ENCODE measurements around the gene OR2L5.
A peak's percentile ranks its signal among the peaks of the same experiment; 100 is the strongest.

Gene OR2L5, protein sequence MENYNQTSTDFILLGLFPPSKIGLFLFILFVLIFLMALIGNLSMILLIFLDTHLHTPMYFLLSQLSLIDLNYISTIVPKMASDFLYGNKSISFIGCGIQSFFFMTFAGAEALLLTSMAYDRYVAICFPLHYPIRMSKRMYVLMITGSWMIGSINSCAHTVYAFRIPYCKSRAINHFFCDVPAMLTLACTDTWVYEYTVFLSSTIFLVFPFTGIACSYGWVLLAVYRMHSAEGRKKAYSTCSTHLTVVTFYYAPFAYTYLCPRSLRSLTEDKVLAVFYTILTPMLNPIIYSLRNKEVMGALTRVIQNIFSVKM

GRCh38 chr1:248013229-248013710 lies at the start of gene OR2L5:
OR2L5 (plus strand) TSS chr1:248013660; CDS start chr1:248021948, 8,288 bp downstream.
- FAIRE-seq = no peak

- peak; percentile 90 for FAIRE-seq
Measured at GRCh38 chr1:247964933-247965332, 48.5 kb upstream of the OR2L5 start, which contains the start of gene OR2AK2. OR2AK2 (plus strand) TSS chr1:247965233; CDS start chr1:247965377, 144 bp downstream.

DNA sequence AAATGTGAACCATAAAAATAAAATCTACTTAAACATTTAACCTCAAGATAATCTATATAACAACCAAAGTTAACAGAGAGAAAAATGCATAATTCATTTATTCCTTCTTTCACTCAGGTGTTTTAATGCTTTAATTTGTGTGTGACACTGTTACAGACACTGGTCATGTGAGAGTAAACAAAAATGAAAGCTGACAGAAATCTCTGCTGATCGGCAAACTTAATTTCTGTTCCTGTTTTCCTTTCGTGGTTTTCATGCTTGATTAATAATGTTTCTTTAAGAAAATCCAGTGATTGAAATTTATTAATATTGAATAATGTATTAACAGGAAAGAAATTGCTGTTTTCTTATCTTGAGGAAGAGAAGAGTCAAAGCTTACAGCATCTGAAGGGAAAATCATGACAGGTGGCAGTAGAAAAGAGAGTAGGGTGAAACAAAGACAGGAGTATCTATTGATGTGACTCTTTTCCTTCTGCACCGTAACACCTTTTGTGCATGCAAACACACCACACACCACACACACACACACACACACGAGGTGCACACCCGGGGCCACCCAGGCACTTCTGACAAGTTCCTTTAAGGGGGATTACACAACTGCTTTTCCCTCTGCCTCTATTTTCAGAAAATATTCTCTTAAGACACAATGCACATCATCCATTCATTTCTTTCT lies 46.8 kb upstream of the OR2L5 start:
- FAIRE-seq = no peak

- no peak for FAIRE-seq
Measured at GRCh38 chr1:247992986-247993385, 20.5 kb upstream of the OR2L5 start.

GRCh38 chr1:247998811-247999210 lies 14.6 kb upstream of the OR2L5 start:
- no peak for FAIRE-seq

DNA sequence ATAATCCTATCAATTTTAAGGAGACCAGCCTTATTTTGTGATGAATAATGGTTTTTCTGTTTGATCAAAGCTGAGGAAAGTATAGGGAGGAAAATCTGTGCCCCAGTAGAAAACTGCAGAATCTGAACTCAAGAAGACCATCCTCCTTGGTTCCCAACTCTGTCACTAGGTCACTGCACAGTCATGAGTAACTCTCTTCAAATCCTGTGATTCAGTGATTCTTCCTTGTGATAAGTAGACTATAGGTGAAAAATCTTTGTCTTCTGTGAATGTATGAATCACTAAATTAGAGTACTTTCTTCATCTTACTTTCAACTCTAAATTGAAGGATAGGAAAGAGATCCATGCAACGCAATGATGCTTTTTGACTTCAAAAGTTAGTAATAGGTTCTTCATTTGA lies 13.3 kb upstream of the OR2L5 start:
- FAIRE-seq = no peak

DNA sequence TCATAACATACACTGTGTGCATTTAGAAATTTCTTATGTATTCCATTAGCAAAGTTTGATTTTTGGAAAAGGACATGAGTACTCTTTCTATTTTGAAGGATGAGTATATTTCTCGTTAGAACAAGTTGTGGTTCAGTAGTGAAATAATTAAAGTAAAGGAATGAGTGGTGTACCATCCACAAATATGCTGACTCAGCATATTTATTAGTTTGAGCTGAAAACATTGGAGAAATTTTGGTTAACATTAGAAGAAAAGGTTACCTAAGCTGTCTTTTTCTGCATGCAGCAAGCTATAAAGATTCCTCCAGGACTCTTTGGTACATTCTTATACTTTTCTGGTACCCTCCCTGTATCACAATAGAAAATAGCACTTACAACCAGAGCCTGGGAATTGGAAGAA lies 5.7 kb upstream of the OR2L5 start:
- no peak for FAIRE-seq

DNA sequence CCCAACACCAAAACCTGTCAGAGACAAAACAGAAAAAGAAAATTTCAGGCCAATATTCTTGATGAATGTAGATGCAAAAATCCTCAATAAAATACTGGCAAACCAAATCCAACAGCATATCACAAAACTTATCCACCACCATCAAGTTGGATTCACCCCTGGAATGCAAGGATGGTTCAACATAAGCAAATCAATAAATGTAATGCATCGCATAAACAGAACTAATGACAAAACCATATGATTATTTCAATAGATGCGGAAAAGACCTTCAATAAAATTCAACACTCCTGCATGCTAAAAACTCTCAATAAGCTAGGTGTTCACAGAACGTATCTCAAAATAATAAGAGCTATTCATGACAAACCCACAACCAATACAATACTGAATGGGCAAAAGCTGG lies 3.8 kb upstream of the OR2L5 start:
- no peak for FAIRE-seq

GRCh38 chr1:248015803-248016202 lies 2.3 kb downstream of the OR2L5 start:
- no peak for FAIRE-seq

- no peak for FAIRE-seq
Measured at GRCh38 chr1:248029770-248030169, 16.3 kb downstream of the OR2L5 start, which contains the start of gene OR2L2. OR2L2 (plus strand) TSS chr1:248030070; CDS start chr1:248038268, 8,198 bp downstream.

DNA sequence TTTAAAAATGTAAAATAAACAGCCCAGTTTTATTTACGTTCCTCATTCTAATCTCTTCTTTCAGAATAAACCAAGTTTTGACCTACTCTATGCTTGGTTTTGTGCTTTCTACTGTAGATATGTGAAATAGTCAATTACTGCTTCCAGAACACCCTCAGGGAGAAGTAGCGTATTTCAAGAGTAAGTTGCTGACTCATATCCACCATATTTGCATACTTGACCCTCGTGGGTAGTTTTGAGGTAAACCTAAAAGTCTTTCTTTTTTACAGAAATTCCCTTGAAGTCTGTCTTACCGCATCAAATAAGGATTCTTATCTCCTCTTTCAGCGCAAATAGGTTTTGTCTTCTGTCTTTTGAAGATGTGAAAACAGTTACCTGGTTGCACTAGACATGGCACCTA lies 31.7 kb downstream of the OR2L5 start:
- FAIRE-seq = no peak

GRCh38 chr1:248046536-248046935 lies 33.1 kb downstream of the OR2L5 start, which contains the start of gene OR2L3:
OR2L3 (plus strand) TSS chr1:248046836; CDS start chr1:248060682, 13,846 bp downstream.
- no peak for FAIRE-seq

DNA sequence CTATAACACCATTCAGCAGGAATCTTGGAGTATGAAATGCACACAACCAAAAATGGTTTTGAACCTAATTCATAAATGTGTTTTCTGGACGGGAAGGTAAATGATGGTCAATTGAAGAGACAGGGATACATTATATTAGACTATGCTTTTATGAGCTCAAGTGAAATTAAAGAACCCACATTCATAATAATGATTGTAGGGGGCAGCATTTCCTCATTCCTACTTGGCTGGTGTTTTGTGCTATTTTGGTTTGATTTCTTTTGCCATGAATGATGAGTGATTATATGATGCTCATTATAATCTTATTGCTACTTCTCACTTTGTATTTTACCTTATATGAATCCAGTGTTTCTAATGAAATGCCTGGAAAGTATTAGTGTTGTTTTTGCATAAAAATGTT lies 33.5 kb downstream of the OR2L5 start:
- no peak for FAIRE-seq

GRCh38 chr1:248054671-248055070 lies 41.2 kb downstream of the OR2L5 start:
- no peak for FAIRE-seq

DNA sequence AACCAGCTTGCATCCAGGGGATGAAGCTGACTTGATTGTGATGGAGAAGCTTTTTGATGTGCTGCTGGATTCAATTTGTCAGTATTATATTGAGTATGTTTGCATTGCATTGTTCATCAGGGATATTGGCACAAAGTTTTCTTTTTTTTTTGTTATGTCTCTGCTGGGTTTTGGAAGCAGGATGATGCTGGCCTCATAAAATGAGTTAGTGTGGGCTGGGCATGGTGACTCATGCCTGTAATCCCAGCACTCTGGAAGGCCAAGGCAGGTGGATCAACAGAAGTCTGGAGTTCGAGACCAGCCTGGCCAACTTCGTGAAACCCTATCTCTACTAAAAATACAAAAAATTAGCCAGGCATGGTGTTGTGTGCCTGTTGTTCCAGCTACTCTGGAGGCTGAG lies 41.8 kb downstream of the OR2L5 start:
- no peak for FAIRE-seq

DNA sequence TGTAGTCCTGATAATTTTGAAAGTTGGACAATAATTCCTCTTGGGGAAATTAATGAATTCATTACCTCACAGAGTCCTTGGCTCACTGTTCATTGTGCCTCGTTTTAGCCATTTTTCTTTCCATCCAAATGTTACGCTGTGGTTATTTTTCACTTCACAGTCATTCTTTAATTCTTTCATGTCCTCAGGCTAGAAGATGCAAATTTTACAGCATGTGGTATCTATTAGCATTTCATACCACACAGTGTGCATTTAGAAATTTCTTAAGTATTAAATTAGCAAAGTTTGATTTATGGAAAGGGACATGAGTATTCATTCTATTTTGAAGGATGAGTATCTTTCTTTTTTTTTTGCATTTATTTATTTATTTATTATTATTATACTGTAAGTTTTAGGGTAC lies 51.6 kb downstream of the OR2L5 start:
- no peak for FAIRE-seq

GRCh38 chr1:248065604-248066003 lies 52.1 kb downstream of the OR2L5 start:
- FAIRE-seq = no peak

All from G401.6 (cell line).